ENCODE data around the gene SMAP2. TPM values are rescaled to one million over a fixed set of nuclear protein-coding genes. Genes with fewer than 3 reads are reported as not detected.

SMAP2 gene
- total RNA-seq, 1 experiment from 2014 or later: 8.2 TPM

DNA sequence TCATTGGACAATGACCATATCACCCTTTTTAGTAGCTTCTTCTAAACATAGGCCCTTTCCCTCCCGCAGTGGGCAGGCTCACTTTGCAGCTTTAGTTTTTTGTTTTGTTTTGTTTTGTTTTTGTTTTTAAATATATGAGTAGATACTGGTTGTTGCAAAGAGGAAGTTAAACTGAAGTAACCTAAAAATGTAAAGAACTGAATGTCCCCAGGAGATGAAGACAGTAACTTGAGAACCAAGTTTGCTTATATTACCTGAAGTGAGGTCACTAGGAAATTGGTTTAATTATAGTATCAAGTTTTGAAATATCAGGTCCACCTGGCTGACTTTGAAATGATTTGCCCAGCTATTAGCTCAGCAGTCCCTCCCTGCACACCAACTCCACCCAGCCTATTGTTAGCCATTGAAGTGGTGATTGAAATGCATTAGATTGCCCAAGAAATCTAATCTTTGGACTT lies 18.2 kb downstream of the SMAP2 start:
- Histone ChIP-seq H3K4ac (ENCODE audit: low read depth, low read length) (no peak overlapping the region), H3K4me2 (ENCODE audit: insufficient read depth, insufficient read length, low read length) (no peak overlapping the region), H2BK120ac (ENCODE audit: low read depth, low read length, poor library complexity, severe bottlenecking) (no peak overlapping the region), H3T11ph (ENCODE audit: low read length) (no peak overlapping the region), H3K79me1 (ENCODE audit: insufficient read depth, low read depth, low read length, poor library complexity, severe bottlenecking) (no peaks in the 10 kb centered on the region), H3K18ac (ENCODE audit: insufficient read length, low read depth, low read length) (no peak overlapping the region), H3K56ac (ENCODE audit: insufficient read length, low read depth, low read length) (no peak overlapping the region), H4K8ac (replicated peaks; ENCODE audit: insufficient read length, low read depth, low read length) (no peak overlapping the region), H2BK20ac (ENCODE audit: low read depth, low read length, poor library complexity, severe bottlenecking) (no peak overlapping the region), H3K27ac (ENCODE audit: insufficient read length, low read depth, low read length) (no peak overlapping the region), H2BK12ac (ENCODE audit: insufficient read length, low read depth, low read length) (no peak overlapping the region), H3K79me2 (ENCODE audit: insufficient read depth, low read length) (no peaks in the 10 kb centered on the region), H3K27me3 (ENCODE audit: insufficient read depth, low read length) (no peaks in the 10 kb centered on the region), H3K14ac (ENCODE audit: insufficient read depth, low read length) (no peak overlapping the region), H3K4me1 (ENCODE audit: insufficient read depth, low read length) (no peaks in the 10 kb centered on the region; the same call in 1 of the 2 replicates), H3K9me3 (ENCODE audit: control insufficient read depth, low read depth, low read length) (no peaks in the 10 kb centered on the region), H3K23ac (ENCODE audit: insufficient read length, low read depth, low read length) (no peak overlapping the region), H3K9ac (ENCODE audit: extremely low read depth, insufficient read length, low read length) (no peak overlapping the region), H2BK5ac (ENCODE audit: insufficient read length, low read length) (no peak overlapping the region), H2BK15ac (ENCODE audit: low read depth, low read length) (no peak overlapping the region), H2AK5ac (ENCODE audit: insufficient read length, low read length) (no peak overlapping the region), H4K91ac (ENCODE audit: insufficient read length, low read depth, low read length) (no peak overlapping the region), H4K20me1 (ENCODE audit: control insufficient read depth, insufficient read depth, insufficient read length) (no peaks in the 10 kb centered on the region), H2AFZ (ENCODE audit: low read length) (no peak overlapping the region), H3K23me2 (ENCODE audit: insufficient read length, low read depth, low read length, poor library complexity, severe bottlenecking) (no peaks in the 10 kb centered on the region), H4K5ac (ENCODE audit: insufficient read length, low read depth, low read length) (no peak overlapping the region)
- WGBS (ENCODE audit: extremely low coverage, insufficient read length, low lambda C conversion rate): no CpG with 5 or more reads among the region's 1 CpG
- H3K9me3 Mint-ChIP-seq: no peaks in the 10 kb centered on the region
- no peak overlapping the region for H3K4me3 Mint-ChIP-seq
- no peak for DNase-seq
- H3K4me1 Mint-ChIP-seq: peaks cover 0 to 6% of the 10 kb centered on the region in 2 experiments; a peak in 2 of 4 replicates
- no peaks in the 10 kb centered on the region for H3K27me3 Mint-ChIP-seq (ENCODE audit: low read depth)
- TF ChIP-seq, protein P1, sequence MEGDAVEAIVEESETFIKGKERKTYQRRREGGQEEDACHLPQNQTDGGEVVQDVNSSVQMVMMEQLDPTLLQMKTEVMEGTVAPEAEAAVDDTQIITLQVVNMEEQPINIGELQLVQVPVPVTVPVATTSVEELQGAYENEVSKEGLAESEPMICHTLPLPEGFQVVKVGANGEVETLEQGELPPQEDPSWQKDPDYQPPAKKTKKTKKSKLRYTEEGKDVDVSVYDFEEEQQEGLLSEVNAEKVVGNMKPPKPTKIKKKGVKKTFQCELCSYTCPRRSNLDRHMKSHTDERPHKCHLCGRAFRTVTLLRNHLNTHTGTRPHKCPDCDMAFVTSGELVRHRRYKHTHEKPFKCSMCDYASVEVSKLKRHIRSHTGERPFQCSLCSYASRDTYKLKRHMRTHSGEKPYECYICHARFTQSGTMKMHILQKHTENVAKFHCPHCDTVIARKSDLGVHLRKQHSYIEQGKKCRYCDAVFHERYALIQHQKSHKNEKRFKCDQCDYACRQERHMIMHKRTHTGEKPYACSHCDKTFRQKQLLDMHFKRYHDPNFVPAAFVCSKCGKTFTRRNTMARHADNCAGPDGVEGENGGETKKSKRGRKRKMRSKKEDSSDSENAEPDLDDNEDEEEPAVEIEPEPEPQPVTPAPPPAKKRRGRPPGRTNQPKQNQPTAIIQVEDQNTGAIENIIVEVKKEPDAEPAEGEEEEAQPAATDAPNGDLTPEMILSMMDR (conservative IDR thresholded peaks at IDR 0.05): no peak
- H3K36me3 Mint-ChIP-seq (ENCODE audit: insufficient read depth in 1 of 3, low read depth in 3 of 3): peaks cover 0 to 2% (median 0%) of the 10 kb centered on the region in 3 experiments; a peak in 2 of 7 replicates
- H3K27ac Mint-ChIP-seq: no peak overlapping the region

All from H9 (cell line).